K562 (cell line): Measurements from ENCODE around the gene FTSJ3. TPM values are rescaled to one million over a fixed set of nuclear protein-coding genes. Genes with fewer than 3 reads are reported as not detected.
A peak's percentile ranks its signal among the peaks of the same experiment; 100 is the strongest.

Experiments
- ARID1B ChIP-seq: fragments of 450-650 bp; IDR thresholded peaks from 2 replicates; pipeline ENCODE4 v1.6.1; 2016; ENCODE audit warnings: antibody characterized with exemption, mild to moderate bottlenecking, inconsistent platforms
- BCOR ChIP-seq: fragments of 450-650 bp; IDR thresholded peaks from 2 replicates; pipeline ENCODE4 v1.6.1; 2016
- CBFA2T3 ChIP-seq: fragments of 450-650 bp; IDR thresholded peaks from 2 replicates; pipeline ENCODE4 v1.6.1; 2017
- CXXC5 ChIP-seq: fragments of 250-450 bp; sonication (Bioruptor Pico); IDR thresholded peaks from 2 replicates; pipeline ENCODE4 v1.8.0; 2022; ENCODE audit warnings: inconsistent platforms, mild to moderate bottlenecking, moderate library complexity
- E2F1 ChIP-seq: sonication (generic); formaldehyde crosslinking; IDR thresholded peaks from 2 replicates; pipeline ENCODE4 v1.8.1; 2023; ENCODE audit warnings: mild to moderate bottlenecking, missing genetic modification reagents, moderate library complexity
- EP300 ChIP-seq: IDR thresholded peaks from 2 replicates; pipeline ENCODE4 v1.6.1; 2012; ENCODE audit warnings: low read length, improper control_type of control experiment
- HMG20B ChIP-seq: fragments of 250-450 bp; sonication (Bioruptor Pico); IDR thresholded peaks from 2 replicates; pipeline ENCODE4 v1.5.0; 2021; ENCODE audit warnings: mild to moderate bottlenecking
- ILK ChIP-seq: fragments of 450-650 bp; IDR thresholded peaks from 2 replicates; pipeline ENCODE4 v1.6.1; 2016; ENCODE audit warnings: missing genetic modification characterization, low read depth, mild to moderate bottlenecking, missing compliant biosample characterization, moderate library complexity, borderline replicate concordance
- NFYB ChIP-seq: IDR thresholded peaks from 2 replicates; pipeline ENCODE4 v1.6.1; 2011; ENCODE audit warnings: mild to moderate bottlenecking, moderate library complexity; ENCODE audit not compliant: insufficient read length; ENCODE audit errors: extremely low read depth
- POLR3A ChIP-seq: IDR thresholded peaks from 2 replicates; pipeline ENCODE4 v1.6.1; 2011; ENCODE audit warnings: borderline replicate concordance, mild to moderate bottlenecking, moderate library complexity; ENCODE audit not compliant: insufficient read length, insufficient read depth; ENCODE audit errors: extremely low read depth
- PURB ChIP-seq: sonication (generic); formaldehyde crosslinking; IDR thresholded peaks from 2 replicates; pipeline ENCODE4 v1.9.0; 2021; ENCODE audit warnings: low read depth, mild to moderate bottlenecking, missing genetic modification reagents
- RBFOX2 ChIP-seq: fragments of 200-400 bp; formaldehyde crosslinking; IDR thresholded peaks from 2 replicates; pipeline ENCODE4 v1.6.1; 2017; ENCODE audit warnings: low read depth, mild to moderate bottlenecking, low read length, moderate library complexity
- RNF2 ChIP-seq: sonication (generic); IDR thresholded peaks from 2 replicates; pipeline ENCODE4 v1.6.1; 2016
- ZFP30 ChIP-seq: fragments of 250-450 bp; sonication (Bioruptor Pico); IDR thresholded peaks from 2 replicates; pipeline ENCODE4 v1.8.0; 2022; ENCODE audit warnings: moderate library complexity, mild to moderate bottlenecking, inconsistent platforms, borderline replicate concordance
- ZNF23 ChIP-seq: fragments of 250-450 bp; sonication (Bioruptor Pico); IDR thresholded peaks from 2 replicates; pipeline ENCODE4 v1.4.0; 2020; ENCODE audit warnings: mild to moderate bottlenecking
- ZNF24 ChIP-seq: fragments of 450-650 bp; IDR thresholded peaks from 2 replicates; pipeline ENCODE4 v1.6.1; 2016
- ZNF263 ChIP-seq: sonication (generic); formaldehyde crosslinking; IDR thresholded peaks from 2 replicates; pipeline ENCODE4 v1.8.0; 2022; ENCODE audit warnings: mild to moderate bottlenecking, missing genetic modification reagents, borderline replicate concordance
- ZNF274 ChIP-seq: IDR thresholded peaks from 2 replicates; pipeline ENCODE4 v1.6.1; 2011; ENCODE audit warnings: low read depth, mild to moderate bottlenecking, low read length, moderate library complexity, borderline replicate concordance
- ZNF57 ChIP-seq: fragments of 450-650 bp; formaldehyde crosslinking; IDR thresholded peaks from 2 replicates; pipeline ENCODE4 v1.4.0; 2020; ENCODE audit warnings: mild to moderate bottlenecking, moderate library complexity
- ZNF830 ChIP-seq: fragments of 250-450 bp; sonication (Bioruptor Pico); IDR thresholded peaks from 2 replicates; pipeline ENCODE4 v1.5.0; 2021; ENCODE audit warnings: mild to moderate bottlenecking
- ZZZ3 ChIP-seq: fragments of 450-650 bp; IDR thresholded peaks from 2 replicates; pipeline ENCODE4 v1.6.1; 2016; ENCODE audit warnings: antibody characterized with exemption, mild to moderate bottlenecking, moderate library complexity
- polyA plus RNA-seq, 8 experiments: library from polyadenylated mRNA; depleted of rRNA in 4 of 8; stranded (reverse) in 5 of 8; unstranded in 3 of 8; fragments of >200 nt; fragmentation: Nextera tagmentation in 2 of 8; fragmentation: Illumina TruSeq in 1 of 8; extraction: Ambion mirVana in 2 of 8; extraction: Trizol in 1 of 8; gene quantifications; 2 replicates each; pipeline versions ENCODE4 v1.2.1 to v1.2.3, GENCODE V29; 2011 to 2014; ENCODE audit warnings: inconsistent platforms in 1 of 8, missing spikeins in 1 of 8
- total RNA-seq, 7 experiments: library from RNA; depleted of rRNA in 6 of 7; stranded (reverse); fragments of >200 nt in 6 of 7; fragmentation: Illumina TruSeq in 2 of 7; extraction: Trizol in 2 of 7; gene quantifications; 2 replicates each; pipeline versions ENCODE4 v1.2.1 to v1.2.3, GENCODE V29; 2011 to 2021; ENCODE audit warnings: low replicate concordance in 1 of 7
- TF ChIP-seq, protein P1 (sequence below), 2 experiments: IDR thresholded peaks; 2 replicates each; pipeline ENCODE4 v1.6.1; 2011; ENCODE audit warnings: borderline replicate concordance in 1 of 2, control low read depth in 1 of 2, low read depth in 1 of 2, low read length in 1 of 2, mild to moderate bottlenecking in 1 of 2, mixed read lengths in 1 of 2, moderate library complexity in 1 of 2; ENCODE audit not compliant: insufficient read depth in 1 of 2, insufficient read length in 1 of 2, poor library complexity in 1 of 2, severe bottlenecking in 1 of 2; ENCODE audit errors: extremely low read depth in 1 of 2
- TF ChIP-seq, protein P2 (sequence below): fragments of 450-650 bp; IDR thresholded peaks from 2 replicates; pipeline ENCODE4 v1.6.1; 2017; ENCODE audit warnings: antibody characterized with exemption

Gene FTSJ3
- total and polyA plus RNA-seq, 9 of the 15 experiments (the other 6 are each of a cell fraction or from before 2014, with no cell fraction given) = 18.0 to 65.6 (median 52.4) TPM

DNA sequence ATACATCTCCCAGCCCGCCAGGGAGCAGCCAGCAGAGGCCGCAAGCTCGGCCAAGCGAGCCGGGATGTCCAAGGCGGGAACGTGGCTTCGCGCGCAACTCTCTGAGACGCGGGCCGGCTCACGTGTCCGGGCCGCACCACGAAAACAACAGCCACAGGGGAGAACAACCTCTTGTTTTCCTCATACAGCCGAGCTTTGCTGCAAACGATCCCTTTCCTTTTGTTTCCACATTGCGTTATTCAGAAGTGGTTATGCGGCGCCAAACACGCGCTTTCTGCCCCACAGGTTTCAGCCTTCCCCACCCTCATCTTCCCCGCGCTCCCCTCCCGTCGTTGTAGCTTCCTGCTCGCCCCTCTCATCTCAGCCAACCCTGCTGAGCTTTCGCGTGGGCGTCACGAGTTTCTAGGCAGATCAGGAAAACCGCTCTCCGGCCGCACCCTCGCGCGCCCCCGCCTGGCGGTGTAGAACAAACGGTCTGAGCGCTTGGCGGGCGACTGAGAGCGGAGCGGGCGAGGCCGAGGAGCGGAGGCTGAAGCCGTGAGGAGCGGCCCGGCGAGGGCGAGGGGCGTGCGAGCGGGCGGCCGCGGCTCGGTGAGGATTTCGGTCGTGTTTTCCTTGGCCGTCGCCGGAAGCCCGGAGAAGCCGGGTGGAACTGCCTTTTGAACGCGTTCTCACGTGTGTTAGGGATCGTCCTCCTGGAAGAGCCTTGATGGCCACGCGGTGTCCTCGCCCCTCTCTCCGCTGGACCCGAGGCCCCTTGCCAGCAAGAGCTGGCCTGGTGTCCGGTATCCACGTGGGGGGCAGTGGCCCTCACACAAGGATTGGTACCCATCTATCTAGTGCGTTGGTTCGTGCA is 21.6 kb upstream of the FTSJ3 start (continued):
- peak; percentile 75 for TF ChIP-seq ZNF263
- peak; percentile 26 for TF ChIP-seq NFYB
- TF ChIP-seq BCOR = no peak
- peak; percentile 55; the same call in 1 of the 2 replicates for TF ChIP-seq ZNF830 (CRISPR knock-in tag)
- no peak for TF ChIP-seq HMG20B
- no peak for TF ChIP-seq PURB
- TF ChIP-seq E2F1 (CRISPR knock-in tag) = peak; percentile 99
- TF ChIP-seq RNF2 = peak; percentile 97
- no peak; the same call in none of the 2 replicates for TF ChIP-seq EP300
- TF ChIP-seq, protein P1, sequence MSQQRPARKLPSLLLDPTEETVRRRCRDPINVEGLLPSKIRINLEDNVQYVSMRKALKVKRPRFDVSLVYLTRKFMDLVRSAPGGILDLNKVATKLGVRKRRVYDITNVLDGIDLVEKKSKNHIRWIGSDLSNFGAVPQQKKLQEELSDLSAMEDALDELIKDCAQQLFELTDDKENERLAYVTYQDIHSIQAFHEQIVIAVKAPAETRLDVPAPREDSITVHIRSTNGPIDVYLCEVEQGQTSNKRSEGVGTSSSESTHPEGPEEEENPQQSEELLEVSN (IDR thresholded peaks at IDR 0.05; ENCODE audit: borderline replicate concordance in 1 of 2, extremely low read depth in 1 of 2, insufficient read depth in 1 of 2, insufficient read length in 1 of 2, low read depth in 1 of 2, low read length in 1 of 2, poor library complexity in 1 of 2, severe bottlenecking in 1 of 2) = peak; percentile 99 to 100
- no peak for TF ChIP-seq POLR3A
- TF ChIP-seq ZNF274 = no peak
- TF ChIP-seq ZFP30 = no peak
- no peak for TF ChIP-seq ZNF23 (CRISPR knock-in tag)
- TF ChIP-seq ZNF57 (CRISPR knock-in tag) = no peak
- peak; percentile 76 for TF ChIP-seq ZZZ3
- peak; percentile 69; the same call in 1 of the 2 replicates for TF ChIP-seq ZNF24
- no peak for TF ChIP-seq CBFA2T3
- TF ChIP-seq, protein P2, sequence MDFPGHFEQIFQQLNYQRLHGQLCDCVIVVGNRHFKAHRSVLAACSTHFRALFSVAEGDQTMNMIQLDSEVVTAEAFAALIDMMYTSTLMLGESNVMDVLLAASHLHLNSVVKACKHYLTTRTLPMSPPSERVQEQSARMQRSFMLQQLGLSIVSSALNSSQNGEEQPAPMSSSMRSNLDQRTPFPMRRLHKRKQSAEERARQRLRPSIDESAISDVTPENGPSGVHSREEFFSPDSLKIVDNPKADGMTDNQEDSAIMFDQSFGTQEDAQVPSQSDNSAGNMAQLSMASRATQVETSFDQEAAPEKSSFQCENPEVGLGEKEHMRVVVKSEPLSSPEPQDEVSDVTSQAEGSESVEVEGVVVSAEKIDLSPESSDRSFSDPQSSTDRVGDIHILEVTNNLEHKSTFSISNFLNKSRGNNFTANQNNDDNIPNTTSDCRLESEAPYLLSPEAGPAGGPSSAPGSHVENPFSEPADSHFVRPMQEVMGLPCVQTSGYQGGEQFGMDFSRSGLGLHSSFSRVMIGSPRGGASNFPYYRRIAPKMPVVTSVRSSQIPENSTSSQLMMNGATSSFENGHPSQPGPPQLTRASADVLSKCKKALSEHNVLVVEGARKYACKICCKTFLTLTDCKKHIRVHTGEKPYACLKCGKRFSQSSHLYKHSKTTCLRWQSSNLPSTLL = no peak
- TF ChIP-seq ILK = no peak
- TF ChIP-seq RBFOX2 = peak; percentile 96
- peak; percentile 90 for TF ChIP-seq CXXC5 (CRISPR knock-in tag)
- TF ChIP-seq ARID1B = peak; percentile 37
